Urinary bladder (tissue), 4 donors: Measurements from ENCODE around the gene PLEKHM3. TPM values are rescaled to one million over a fixed set of nuclear protein-coding genes. Genes with fewer than 3 reads are reported as not detected.
"Not testable (repeated sequence)": the region's sequence is repeated elsewhere in the genome, so short reads cannot be mapped to it uniquely, and the experiment has no call there.

Source experiments
- DNase-seq: peaks from one replicate; pipeline ENCODE4 v3.0.0-alpha.2; 2015; ENCODE audit errors: extremely low spot score
- H3K27ac ChIP-seq: one replicate; pipeline ENCODE4 v1.5.1; 2013; ENCODE audit warnings: low read depth, mild to moderate bottlenecking, moderate library complexity
- H3K36me3 ChIP-seq: one replicate; pipeline ENCODE4 v1.6.1; 2013; ENCODE audit warnings: mild to moderate bottlenecking, moderate library complexity; ENCODE audit not compliant: insufficient read depth
- H3K4me1 ChIP-seq: one replicate; pipeline ENCODE4 v1.6.1; 2013; ENCODE audit warnings: mild to moderate bottlenecking, moderate library complexity; ENCODE audit not compliant: insufficient read depth
- H3K4me3 ChIP-seq: one replicate; pipeline ENCODE4 v1.5.1; 2013; ENCODE audit warnings: low read depth, low read length
- WGBS: extraction: QIAGEN DNeasy Blood & Tissue Kit; methylation state at CpG from one replicate; pipeline ENCODE4 v1.1.7; 2013; 5-methylcytosine and 5-hydroxymethylcytosine counted together
- polyA plus RNA-seq: library from polyadenylated mRNA; stranded (reverse); fragments of 200-250 nt; gene quantifications from one replicate; pipeline ENCODE4 v1.2.3, GENCODE V29; 2013
- total RNA-seq: library from RNA; depleted of rRNA; stranded (reverse); fragments of >200 nt; gene quantifications from one replicate; pipeline ENCODE4 v1.2.3, GENCODE V29; 2014
- donor health status: healthy with polysubstance abuse.
- donor health status: healthy.

Gene PLEKHM3
- total and polyA plus RNA-seq, 2 donors: 5.7 to 30.1 TPM

- H3K4me3 ChIP-seq: no peak overlapping the region
- WGBS: 84% methylated on average over 3 of the region's 3 CpGs
- H3K36me3 ChIP-seq: no peaks in the 10 kb centered on the region
- no peak for DNase-seq
- no peaks in the 10 kb centered on the region for H3K4me1 ChIP-seq
- H3K27ac ChIP-seq: no peak overlapping the region
Measured at GRCh38 chr2:207967121-207967520, 58.2 kb downstream of the PLEKHM3 start.

DNA sequence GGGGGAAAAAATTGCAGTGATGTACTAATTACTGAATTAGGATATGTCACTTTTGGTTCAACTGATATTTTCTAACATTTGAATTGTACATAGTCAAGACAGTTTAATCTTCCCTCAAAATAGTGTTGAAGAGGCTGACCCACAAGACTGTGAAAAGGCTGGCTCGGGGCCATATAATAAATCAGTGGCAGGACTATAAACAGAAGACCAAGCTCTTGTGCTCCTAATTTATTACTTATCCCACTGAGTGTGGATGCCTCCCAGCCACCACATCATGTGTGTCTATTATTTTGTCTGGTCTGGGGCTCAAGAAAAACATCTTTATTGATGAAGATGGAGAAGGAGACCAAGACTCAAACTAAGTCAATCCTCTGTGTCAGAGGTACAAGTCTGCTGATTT lies 64.4 kb downstream of the PLEKHM3 start:
- H3K4me1 ChIP-seq: no peaks in the 10 kb centered on the region
- no peak overlapping the region for H3K27ac ChIP-seq
- 47% methylated on average over 1 of the region's 1 CpG for WGBS
- peaks cover 2% of the 10 kb centered on the region for H3K36me3 ChIP-seq
- H3K4me3 ChIP-seq: no peak overlapping the region
- no peak for DNase-seq

GRCh38 chr2:207960090-207960489 lies 65.2 kb downstream of the PLEKHM3 start:
- H3K36me3 ChIP-seq: peaks cover 2% of the 10 kb centered on the region
- WGBS: 72% methylated on average over 1 of the region's 1 CpG
- no peak for DNase-seq
- H3K4me3 ChIP-seq: no peak overlapping the region
- no peak overlapping the region for H3K27ac ChIP-seq
- H3K4me1 ChIP-seq: no peaks in the 10 kb centered on the region

GRCh38 chr2:207956771-207957170 lies 68.6 kb downstream of the PLEKHM3 start:
- Histone ChIP-seq H3K36me3 (peaks cover 2% of the 10 kb centered on the region), H3K27ac (no peak overlapping the region), H3K4me1 (no peaks in the 10 kb centered on the region), H3K4me3 (no peak overlapping the region)
- no peak for DNase-seq
- WGBS: 75% methylated on average over 3 of the region's 3 CpGs

GRCh38 chr2:207955456-207955855 lies 69.9 kb downstream of the PLEKHM3 start:
- DNase-seq: no peak
- no peaks in the 10 kb centered on the region for H3K4me1 ChIP-seq
- 42% methylated on average over 1 of the region's 1 CpG for WGBS
- H3K27ac ChIP-seq: no peak overlapping the region
- no peak overlapping the region for H3K4me3 ChIP-seq
- H3K36me3 ChIP-seq: peaks cover 2% of the 10 kb centered on the region

DNA sequence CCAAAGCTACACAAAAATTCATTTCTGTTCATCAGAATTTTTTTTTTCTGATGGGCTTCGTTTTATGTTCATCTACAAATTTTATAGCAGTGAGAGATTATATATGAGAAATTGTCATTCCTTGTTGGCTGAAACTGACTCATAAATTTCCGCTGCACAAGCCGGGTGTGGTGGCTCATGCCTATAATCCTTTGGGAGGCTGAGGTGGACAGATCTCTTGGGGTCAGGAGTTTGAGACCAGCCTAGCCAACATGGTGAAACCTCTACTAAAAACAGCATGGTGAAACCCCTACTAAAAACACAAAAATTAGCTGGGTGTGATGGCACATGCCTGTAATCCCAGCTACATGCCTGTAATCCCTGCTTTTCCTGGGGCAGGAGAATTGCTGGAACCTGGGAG lies 72.0 kb downstream of the PLEKHM3 start:
- Histone ChIP-seq H3K4me1 (no peaks in the 10 kb centered on the region), H3K27ac (no peak overlapping the region), H3K4me3 (no peak overlapping the region), H3K36me3 (peaks cover 2% of the 10 kb centered on the region)
- DNase-seq: no peak
- 85% methylated on average over 3 of the region's 3 CpGs for WGBS

DNA sequence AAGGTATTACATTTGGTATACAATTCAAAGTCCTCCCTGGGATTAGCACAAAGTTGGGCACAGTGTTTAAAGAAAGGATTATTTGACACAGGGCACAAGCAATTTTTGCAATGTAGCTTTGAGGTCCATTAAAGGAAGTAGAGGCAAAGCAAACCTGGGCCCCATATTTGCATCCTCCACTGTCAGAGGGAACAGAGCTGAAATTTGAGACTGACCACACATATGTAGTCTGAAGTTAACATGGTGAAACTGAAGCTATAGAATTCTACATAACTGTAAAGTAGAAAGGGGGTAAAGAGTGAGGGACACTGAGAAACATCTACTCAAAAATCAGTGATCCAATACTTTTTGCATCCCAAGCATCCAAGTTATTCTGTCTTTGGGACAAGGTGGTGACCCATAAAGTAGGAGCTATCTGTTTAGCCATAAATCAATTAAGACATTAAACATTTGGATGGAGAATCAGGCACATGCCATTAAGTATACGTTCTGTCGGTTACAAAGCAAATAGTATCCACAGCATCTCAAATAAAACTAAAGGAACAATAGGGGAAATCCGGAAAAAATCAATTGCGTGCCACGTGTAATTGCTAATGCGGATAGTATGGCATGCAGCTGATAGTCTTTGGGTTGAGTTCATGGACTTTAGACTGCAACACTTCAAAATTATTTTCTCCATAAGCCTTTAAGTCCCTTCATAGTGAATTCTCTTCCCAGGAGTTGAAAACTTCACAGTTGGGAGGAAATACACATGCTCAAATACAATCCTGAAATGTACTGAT lies 72.6 kb downstream of the PLEKHM3 start:
- DNase-seq: no peak
- 90% methylated on average over 6 of the region's 6 CpGs for WGBS

GRCh38 chr2:207951734-207952470 lies 73.4 kb downstream of the PLEKHM3 start:
- Histone ChIP-seq H3K27ac (no peak overlapping the region), H3K36me3 (no peaks in the 10 kb centered on the region), H3K4me1 (no peaks in the 10 kb centered on the region), H3K4me3 (no peak overlapping the region)
- DNase-seq: no peak
- 73% methylated on average over 5 of the region's 5 CpGs for WGBS

More for the DNA sequence above, 72.6 kb downstream of the PLEKHM3 start:
- no peak overlapping the region for H3K4me3 ChIP-seq
- H3K4me1 ChIP-seq: no peaks in the 10 kb centered on the region
- H3K27ac ChIP-seq: no peak overlapping the region
- H3K36me3 ChIP-seq: peaks cover 2% of the 10 kb centered on the region

DNA sequence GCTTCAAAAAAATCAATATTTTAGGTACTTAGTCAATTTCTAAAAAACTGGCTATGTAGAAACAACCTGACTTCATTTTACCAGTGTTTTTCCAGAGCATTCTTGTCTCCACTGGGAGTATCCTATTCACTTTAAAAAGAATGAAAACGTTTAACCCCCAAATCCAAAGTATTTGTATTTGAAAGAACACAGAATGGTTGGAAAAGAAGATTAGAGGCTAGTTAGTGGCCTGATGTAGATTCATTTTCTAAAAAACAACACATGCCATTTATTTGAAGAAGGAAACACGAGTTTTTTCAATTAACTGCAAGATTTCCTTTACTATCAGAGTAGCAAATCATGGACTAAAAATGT lies 74.6 kb downstream of the PLEKHM3 start:
- DNase-seq: no peak
- Histone ChIP-seq H3K27ac (no peak overlapping the region), H3K36me3 (no peaks in the 10 kb centered on the region), H3K4me3 (no peak overlapping the region), H3K4me1 (no peaks in the 10 kb centered on the region)
- 75% methylated on average over 2 of the region's 2 CpGs for WGBS

DNA sequence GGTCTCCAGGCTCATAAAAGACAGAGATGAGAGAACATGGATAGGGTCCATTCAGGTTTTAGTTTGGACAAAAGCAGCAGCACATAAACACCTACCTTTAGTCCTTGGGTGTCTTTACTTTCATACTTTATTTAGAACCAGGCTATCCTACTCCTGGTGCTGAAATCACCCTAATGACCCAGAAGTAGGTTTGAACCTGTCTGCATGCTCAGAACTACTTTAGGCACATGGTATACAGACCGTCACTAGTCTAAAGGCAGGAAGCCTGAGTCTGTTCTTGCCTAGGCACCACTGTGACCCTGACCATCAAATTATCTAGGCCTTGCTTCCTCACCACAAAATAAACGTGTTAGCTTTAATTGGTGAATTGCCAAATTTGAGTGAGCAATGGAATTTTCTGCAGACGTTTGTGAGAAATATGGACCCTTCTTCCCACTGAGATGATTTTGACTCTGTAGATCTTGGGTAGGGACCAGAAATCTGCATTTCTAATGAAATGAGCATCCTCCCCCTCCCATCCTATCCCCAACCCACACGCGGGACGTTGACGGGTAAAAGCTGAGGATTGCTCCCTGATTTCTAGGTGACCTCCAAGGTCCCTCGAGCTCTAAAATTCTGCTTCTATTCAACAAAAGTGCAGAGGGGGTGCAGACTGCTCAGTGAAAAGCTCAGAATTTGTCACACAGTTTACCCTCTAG lies 75.1 kb downstream of the PLEKHM3 start:
- Histone ChIP-seq H3K4me3 (no peak overlapping the region), H3K27ac (no peak overlapping the region), H3K36me3 (no peaks in the 10 kb centered on the region), H3K4me1 (no peaks in the 10 kb centered on the region)
- 79% methylated on average over 8 of the region's 8 CpGs for WGBS
- no peak for DNase-seq

DNA sequence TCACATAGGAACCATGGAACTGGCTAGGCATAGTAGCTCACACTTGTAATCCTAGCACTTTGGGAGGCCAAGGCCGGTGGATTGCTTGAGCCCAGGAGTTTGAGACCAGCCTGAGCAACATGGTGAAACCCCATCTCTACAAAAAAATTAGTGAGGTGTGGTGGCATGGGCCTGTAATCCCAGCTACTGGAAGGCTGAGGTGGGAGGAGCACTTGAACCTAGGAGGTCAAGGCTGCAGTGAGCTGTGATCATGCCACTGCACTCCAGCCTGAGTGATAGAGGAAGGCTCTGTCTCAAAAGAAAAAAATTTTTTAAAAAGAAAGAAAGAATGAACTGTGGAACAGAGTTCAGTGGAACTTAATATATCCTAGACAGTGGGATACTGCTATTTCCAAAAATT lies 76.1 kb downstream of the PLEKHM3 start:
- WGBS: 94% methylated on average over 1 of the region's 1 CpG
- not testable (repeated sequence) for DNase-seq

GRCh38 chr2:207944979-207945600 lies 80.2 kb downstream of the PLEKHM3 start:
- DNase-seq: no peak
- Histone ChIP-seq H3K27ac (no peak overlapping the region), H3K36me3 (no peaks in the 10 kb centered on the region), H3K4me3 (no peak overlapping the region), H3K4me1 (no peaks in the 10 kb centered on the region)
- 61% methylated on average over 4 of the region's 4 CpGs for WGBS

More for the DNA sequence above, 76.1 kb downstream of the PLEKHM3 start:
- H3K27ac ChIP-seq, H3K36me3 ChIP-seq, H3K4me3 ChIP-seq, H3K4me1 ChIP-seq: not testable (repeated sequence)

GRCh38 chr2:207944334-207944733 lies 81.0 kb downstream of the PLEKHM3 start:
- 89% methylated on average over 6 of the region's 6 CpGs for WGBS

More at GRCh38 chr2:207944334-207944733, 81.0 kb downstream of the PLEKHM3 start:
- Histone ChIP-seq H3K36me3 (no peaks in the 10 kb centered on the region), H3K27ac (no peak overlapping the region), H3K4me3 (no peak overlapping the region), H3K4me1 (no peaks in the 10 kb centered on the region)
- no peak for DNase-seq
